IPS-15b (cell line): ENCODE data around the gene RWDD1.
A peak's percentile ranks its signal among the peaks of the same experiment; 100 is the strongest.
"Not testable (repeated sequence)": the region's sequence is repeated elsewhere in the genome, so short reads cannot be mapped to it uniquely, and the experiment has no call there.

Source experiments
- H3K27me3 ChIP-seq: one replicate; pipeline ENCODE4 v1.6.1; 2013; ENCODE audit warnings: low read length; ENCODE audit not compliant: control insufficient read depth, insufficient read depth
- H3K36me3 ChIP-seq: one replicate; pipeline ENCODE4 v1.6.1; 2013; ENCODE audit warnings: low read length; ENCODE audit not compliant: control insufficient read depth, insufficient read depth
- H3K4me1 ChIP-seq: one replicate; pipeline ENCODE4 v1.6.1; 2013; ENCODE audit warnings: mild to moderate bottlenecking, low read length; ENCODE audit not compliant: control insufficient read depth, insufficient read depth
- H3K4me3 ChIP-seq: one replicate; pipeline ENCODE4 v1.5.1; 2013; ENCODE audit warnings: low read depth, low read length
- H3K9ac ChIP-seq: one replicate; pipeline ENCODE4 v1.6.1; 2013; ENCODE audit warnings: low read depth, mild to moderate bottlenecking, low read length
- H3K9me3 ChIP-seq: one replicate; pipeline ENCODE4 v1.6.1; 2013; ENCODE audit warnings: mild to moderate bottlenecking, low read length; ENCODE audit not compliant: control insufficient read depth, insufficient read depth

The RWDD1 gene

GRCh38 chr6:116579143-116579542 is 7.8 kb downstream of the RWDD1 start:
- no peak overlapping the region for H3K9ac ChIP-seq
- H3K4me3 ChIP-seq, result no peak overlapping the region
- no peaks in the 10 kb centered on the region for H3K27me3 ChIP-seq
- no peaks in the 10 kb centered on the region for H3K36me3 ChIP-seq
- H3K4me1 ChIP-seq, result no peaks in the 10 kb centered on the region
- H3K9me3 ChIP-seq, result no peaks in the 10 kb centered on the region

GRCh38 chr6:116580198-116580597 is 8.9 kb downstream of the RWDD1 start:
- H3K4me3 ChIP-seq, result no peak overlapping the region
- no peaks in the 10 kb centered on the region for H3K9me3 ChIP-seq
- H3K27me3 ChIP-seq, result no peaks in the 10 kb centered on the region
- no peaks in the 10 kb centered on the region for H3K4me1 ChIP-seq
- H3K36me3 ChIP-seq, result no peaks in the 10 kb centered on the region
- H3K9ac ChIP-seq, result no peak overlapping the region

GRCh38 chr6:116586276-116586675 is 15.0 kb downstream of the RWDD1 start:
- Histone ChIP-seq H3K9ac (no peak overlapping the region), H3K27me3 (no peaks in the 10 kb centered on the region), H3K4me3 (no peak overlapping the region), H3K36me3 (peaks cover under 1% of the 10 kb centered on the region), H3K9me3 (no peaks in the 10 kb centered on the region), H3K4me1 (no peaks in the 10 kb centered on the region)

- Histone ChIP-seq H3K4me3 (no peak overlapping the region), H3K9me3 (no peaks in the 10 kb centered on the region), H3K27me3 (no peaks in the 10 kb centered on the region), H3K9ac (no peak overlapping the region), H3K36me3 (peaks cover 4% of the 10 kb centered on the region), H3K4me1 (no peaks in the 10 kb centered on the region)
Observed at GRCh38 chr6:116586738-116587137, 15.4 kb downstream of the RWDD1 start.

- H3K9ac ChIP-seq, result no peak overlapping the region
- no peak overlapping the region for H3K4me3 ChIP-seq
- H3K4me1 ChIP-seq, result no peaks in the 10 kb centered on the region
- H3K27me3 ChIP-seq, result no peaks in the 10 kb centered on the region
- H3K36me3 ChIP-seq, result peaks cover 4% of the 10 kb centered on the region
- no peaks in the 10 kb centered on the region for H3K9me3 ChIP-seq
Observed at GRCh38 chr6:116595247-116595646, 23.9 kb downstream of the RWDD1 start.

GRCh38 chr6:116596815-116597214 is 25.5 kb downstream of the RWDD1 start:
- Histone ChIP-seq H3K4me1 (no peaks in the 10 kb centered on the region), H3K4me3 (no peak overlapping the region), H3K9me3 (no peaks in the 10 kb centered on the region), H3K9ac (no peak overlapping the region), H3K36me3 (no peaks in the 10 kb centered on the region), H3K27me3 (no peaks in the 10 kb centered on the region)

GRCh38 chr6:116603916-116604315 is 32.6 kb downstream of the RWDD1 start:
- H3K36me3 ChIP-seq, H3K27me3 ChIP-seq, H3K9ac ChIP-seq, H3K9me3 ChIP-seq, H3K4me3 ChIP-seq, H3K4me1 ChIP-seq: not testable (repeated sequence)

- not testable (repeated sequence) for H3K36me3 ChIP-seq, H3K27me3 ChIP-seq, H3K9ac ChIP-seq, H3K4me1 ChIP-seq, H3K4me3 ChIP-seq, H3K9me3 ChIP-seq
Observed at GRCh38 chr6:116604868-116605267, 33.6 kb downstream of the RWDD1 start.

- Histone ChIP-seq H3K9me3 (no peaks in the 10 kb centered on the region), H3K36me3 (no peaks in the 10 kb centered on the region), H3K9ac (no peak overlapping the region), H3K4me3 (no peak overlapping the region), H3K4me1 (peaks cover 3% of the 10 kb centered on the region), H3K27me3 (no peaks in the 10 kb centered on the region)
Observed at GRCh38 chr6:116605935-116606334, 34.6 kb downstream of the RWDD1 start.

GRCh38 chr6:116611056-116611455 is 39.8 kb downstream of the RWDD1 start:
- H3K36me3 ChIP-seq, result no peaks in the 10 kb centered on the region
- no peak overlapping the region for H3K4me3 ChIP-seq
- H3K27me3 ChIP-seq, result no peaks in the 10 kb centered on the region
- no peaks in the 10 kb centered on the region for H3K9me3 ChIP-seq
- peak overlapping the region; percentile 32 for H3K9ac ChIP-seq
- peaks cover 6% of the 10 kb centered on the region for H3K4me1 ChIP-seq

- Histone ChIP-seq H3K4me1 (peaks cover 1% of the 10 kb centered on the region), H3K36me3 (no peaks in the 10 kb centered on the region), H3K9me3 (no peaks in the 10 kb centered on the region), H3K9ac (peak within 1 kb of the TSS; percentile 17), H3K4me3 (peak within 1 kb of the TSS; percentile 74), H3K27me3 (peaks cover 22% of the 10 kb centered on the region)
Observed at GRCh38 chr6:116615937-116616736, 44.8 kb downstream of the RWDD1 start, which contains the start of gene RSPH4A. Gene RSPH4A (plus strand): TSS chr6:116616479. CDS start chr6:116616624, 145 bp downstream.

GRCh38 chr6:116616737-116617053 is 45.4 kb downstream of the RWDD1 start:
- no peak overlapping the region for H3K9ac ChIP-seq

More at GRCh38 chr6:116616737-116617053, 45.4 kb downstream of the RWDD1 start:
- Histone ChIP-seq H3K36me3 (no peaks in the 10 kb centered on the region), H3K27me3 (peaks cover 22% of the 10 kb centered on the region), H3K4me3 (peak overlapping the region; percentile 74), H3K4me1 (no peaks in the 10 kb centered on the region), H3K9me3 (no peaks in the 10 kb centered on the region)
